ENCODE results near the gene UBXN11. TPM values are rescaled to one million over a fixed set of nuclear protein-coding genes. Genes with fewer than 3 reads are reported as not detected.
A peak's percentile ranks its signal among the peaks of the same experiment; 100 is the strongest.

The UBXN11 gene
- total RNA-seq, 6 donors from 2014 or later = 25.7 to 194 (median 62.5) TPM

- no peak for TF ChIP-seq CTCF (IDR thresholded peaks at IDR 0.05)
- TF ChIP-seq EP300 (IDR thresholded peaks at IDR 0.05) = no peak
- TF ChIP-seq POLR2AphosphoS5 (IDR thresholded peaks at IDR 0.05) = peak; percentile 36 to 45
- peak in 1 of 4 donors; percentile 49 for TF ChIP-seq POLR2A (IDR thresholded peaks at IDR 0.05)
- Histone ChIP-seq H3K36me3 (peaks cover 0 to 15% (median 9%) of the 10 kb centered on the region in 4 donors), H3K9me3 (no peaks in the 10 kb centered on the region), H3K4me3 (peak overlapping the region in 3 of 4 donors; percentile 86 to 98 (median 97)), H3K4me1 (peaks cover 64 to 82% (median 72%) of the 10 kb centered on the region in 4 donors), H3K27ac (peak overlapping the region; percentile 92 to 99 (median 98)), H3K27me3 (peaks cover 0 to 4% (median 0%) of the 10 kb centered on the region in 4 donors)
- WGBS, 2 donors = 49 to 52% methylated on average over 7 to 9 of the region's 9 CpGs
- DNase-seq = peak in 1 of 2 donors; percentile 66
- peak in 1 of 2 donors; percentile 33 for ATAC-seq (ENCODE audit: low FRiP score in 2 of 2)
These were observed 27.5 kb downstream of the UBXN11 start for GRCh38 chr1:26278724-26279455.

- 46 to 60% methylated on average over 4 of the region's 4 CpGs for whole genome bisulfite sequencing, 2 donors
These were observed 28.1 kb downstream of the UBXN11 start for GRCh38 chr1:26278303-26278702.

GRCh38 chr1:26277719-26278118 lies 28.7 kb downstream of the UBXN11 start:
- 86 to 96% methylated on average over 1 of the region's 1 CpG for WGBS, 2 donors

More at GRCh38 chr1:26278303-26278702, 28.1 kb downstream of the UBXN11 start:
- Histone ChIP-seq H3K27me3 (peaks cover 0 to 4% (median 0%) of the 10 kb centered on the region in 4 donors), H3K4me3 (no peak overlapping the region), H3K4me1 (peaks cover 63 to 78% (median 70%) of the 10 kb centered on the region in 4 donors), H3K9me3 (no peaks in the 10 kb centered on the region), H3K27ac (peak overlapping the region; percentile 92 to 99 (median 98)), H3K36me3 (peaks cover 0 to 15% (median 9%) of the 10 kb centered on the region in 4 donors)
- TF ChIP-seq POLR2AphosphoS5 (IDR thresholded peaks at IDR 0.05) = no peak
- TF ChIP-seq EP300 (IDR thresholded peaks at IDR 0.05) = no peak
- no peak for TF ChIP-seq CTCF (IDR thresholded peaks at IDR 0.05)
- no peak for TF ChIP-seq POLR2A (IDR thresholded peaks at IDR 0.05)
- ATAC-seq (ENCODE audit: low FRiP score in 2 of 2) (peak in 1 of 2 donors; percentile 17), DNase-seq (no peak)

GRCh38 chr1:26277261-26277661 lies 29.2 kb downstream of the UBXN11 start:
- DNase-seq = no peak
- ATAC-seq (ENCODE audit: low FRiP score in 2 of 2) = no peak
- H3K36me3 ChIP-seq = peaks cover 0 to 10% (median 5%) of the 10 kb centered on the region in 4 donors
- no peaks in the 10 kb centered on the region for H3K9me3 ChIP-seq
- H3K27ac ChIP-seq = peak overlapping the region; percentile 92 to 99 (median 98)
- peaks cover 0 to 4% (median 0%) of the 10 kb centered on the region in 4 donors for H3K27me3 ChIP-seq
- TF ChIP-seq CTCF (IDR thresholded peaks at IDR 0.05) = no peak
- TF ChIP-seq POLR2AphosphoS5 (IDR thresholded peaks at IDR 0.05) = no peak
- TF ChIP-seq EP300 (IDR thresholded peaks at IDR 0.05) = no peak
- TF ChIP-seq POLR2A (IDR thresholded peaks at IDR 0.05) = no peak
- H3K4me1 ChIP-seq = peaks cover 63 to 69% (median 66%) of the 10 kb centered on the region in 4 donors
- WGBS, 2 donors = 85 to 96% methylated on average over 3 of the region's 3 CpGs
- H3K4me3 ChIP-seq = no peak overlapping the region

More at GRCh38 chr1:26277719-26278118, 28.7 kb downstream of the UBXN11 start:
- H3K36me3 ChIP-seq = peaks cover 0 to 13% (median 7%) of the 10 kb centered on the region in 4 donors
- ATAC-seq (ENCODE audit: low FRiP score in 2 of 2) (no peak), DNase-seq (no peak)
- H3K9me3 ChIP-seq = no peaks in the 10 kb centered on the region
- H3K27me3 ChIP-seq = peaks cover 0 to 4% (median 0%) of the 10 kb centered on the region in 4 donors
- H3K27ac ChIP-seq = peak overlapping the region; percentile 92 to 99 (median 98)
- H3K4me3 ChIP-seq = no peak overlapping the region
- peaks cover 63 to 74% (median 69%) of the 10 kb centered on the region in 4 donors for H3K4me1 ChIP-seq
- TF ChIP-seq POLR2A (IDR thresholded peaks at IDR 0.05) (no peak), EP300 (IDR thresholded peaks at IDR 0.05) (no peak), POLR2AphosphoS5 (IDR thresholded peaks at IDR 0.05) (no peak)

- Histone ChIP-seq H3K4me1 (peaks cover 55 to 61% (median 59%) of the 10 kb centered on the region in 4 donors), H3K27me3 (peaks cover 0 to 4% (median 0%) of the 10 kb centered on the region in 4 donors), H3K27ac (peak overlapping the region; percentile 92 to 99 (median 98)), H3K36me3 (peaks cover 0 to 12% (median 2%) of the 10 kb centered on the region in 4 donors), H3K4me3 (no peak overlapping the region), H3K9me3 (no peaks in the 10 kb centered on the region)
- DNase-seq (no peak), ATAC-seq (ENCODE audit: low FRiP score in 2 of 2) (no peak)
- TF ChIP-seq EP300 (IDR thresholded peaks at IDR 0.05) (no peak), CTCF (IDR thresholded peaks at IDR 0.05) (no peak), POLR2AphosphoS5 (IDR thresholded peaks at IDR 0.05) (no peak), POLR2A (IDR thresholded peaks at IDR 0.05) (no peak)
- 64 to 83% methylated on average over 2 of the region's 2 CpGs for WGBS, 2 donors
These were observed 30.0 kb downstream of the UBXN11 start for GRCh38 chr1:26276432-26276838.
